ENCODE results near the gene PRDM16. TPM values are rescaled to one million over a fixed set of nuclear protein-coding genes. Genes with fewer than 3 reads are reported as not detected.

Gene PRDM16
- total RNA-seq, 1 experiment from 2014 or later = 0.04 TPM

- intact Hi-C loops (cut with micrococcal nuclease) = loop anchor here (5.0 kb wide), 1 partner anchor 344 kb away; no protein-coding TSS in a partner anchor
- Histone ChIP-seq H2AFZ (ENCODE audit: low read length) (no peak overlapping the region), H3K4me1 (ENCODE audit: insufficient read depth, low read length) (peaks cover 3% of the 10 kb centered on the region; the same call in 1 of the 2 replicates), H4K20me1 (ENCODE audit: low read length) (no peaks in the 10 kb centered on the region), H3K36me3 (ENCODE audit: low read depth, low read length) (no peaks in the 10 kb centered on the region), H3K27ac (ENCODE audit: low read length) (no peak overlapping the region), H3F3A (ENCODE audit: low read length, unreplicated experiment) (no peaks in the 10 kb centered on the region), H3K79me2 (ENCODE audit: low read length) (no peaks in the 10 kb centered on the region), H3K4me2 (ENCODE audit: low read length) (no peak overlapping the region), H3K9me2 (replicated peaks; ENCODE audit: low read length) (no peaks in the 10 kb centered on the region), H3K9ac (ENCODE audit: low read length) (no peak overlapping the region), H3K9me3 (ENCODE audit: low read length) (no peaks in the 10 kb centered on the region), H3K27me3 (ENCODE audit: low read length) (peaks cover 88% of the 10 kb centered on the region), H3K4me3 (ENCODE audit: low read length) (no peak overlapping the region)
- DNase-seq (no peak), ATAC-seq (no peak)
- POLR2A ChIA-PET (ENCODE audit: unreplicated experiment) = no interaction called here
- BruUV-seq (replicated peaks) = no TSS peak
- TF ChIP-seq EZH2phosphoT487 (IDR thresholded peaks at IDR 0.05; ENCODE audit: borderline replicate concordance, low read length) = no peak
- no peak for TF ChIP-seq EZH2 (IDR thresholded peaks at IDR 0.05; ENCODE audit: low read length, unreplicated experiment)
- TF ChIP-seq CTCF (conservative IDR thresholded peaks at IDR 0.05; ENCODE audit: low read depth, low read length) = no peak
- CTCF ChIA-PET = no interaction called here
Observed at GRCh38 chr1:3067671-3068563, 1.1 kb upstream of the PRDM16 start.

GRCh38 chr1:3069491-3070308, 697 bp downstream of the PRDM16 start:
- Histone ChIP-seq H3K9ac (ENCODE audit: low read length) (no peak overlapping the region), H4K20me1 (ENCODE audit: low read length) (no peaks in the 10 kb centered on the region), H3K4me1 (ENCODE audit: insufficient read depth, low read length) (peaks cover 3% of the 10 kb centered on the region; the same call in 1 of the 2 replicates), H3K4me3 (ENCODE audit: low read length) (peak overlapping the region; percentile 74), H3K27me3 (ENCODE audit: low read length) (peaks cover 80% of the 10 kb centered on the region), H3K9me3 (ENCODE audit: low read length) (no peaks in the 10 kb centered on the region), H3K4me2 (ENCODE audit: low read length) (peak overlapping the region; percentile 96), H3K9me2 (replicated peaks; ENCODE audit: low read length) (no peaks in the 10 kb centered on the region), H3K79me2 (ENCODE audit: low read length) (no peaks in the 10 kb centered on the region), H3F3A (ENCODE audit: low read length, unreplicated experiment) (no peaks in the 10 kb centered on the region), H3K36me3 (ENCODE audit: low read depth, low read length) (no peaks in the 10 kb centered on the region), H3K27ac (ENCODE audit: low read length) (no peak overlapping the region), H2AFZ (ENCODE audit: low read length) (peak overlapping the region; percentile 74)
- DNase-seq (peak; percentile 40), ATAC-seq (peak; percentile 52)
- ChIA-PET CTCF (no interaction called here), POLR2A (ENCODE audit: unreplicated experiment) (no interaction called here)
- BruUV-seq (replicated peaks) = no TSS peak
- TF ChIP-seq CTCF (conservative IDR thresholded peaks at IDR 0.05; ENCODE audit: low read depth, low read length) (peak; percentile 53), EZH2 (IDR thresholded peaks at IDR 0.05; ENCODE audit: low read length, unreplicated experiment) (peak; percentile 98), EZH2phosphoT487 (IDR thresholded peaks at IDR 0.05; ENCODE audit: borderline replicate concordance, low read length) (peak; percentile 74; the same call in 1 of the 2 replicates)
- intact Hi-C loops (cut with micrococcal nuclease) = loop anchor here (5.0 kb wide), 1 partner anchor 343 kb away; no protein-coding TSS in a partner anchor
